ENCODE results near the gene PJA2.

PJA2 gene

DNA sequence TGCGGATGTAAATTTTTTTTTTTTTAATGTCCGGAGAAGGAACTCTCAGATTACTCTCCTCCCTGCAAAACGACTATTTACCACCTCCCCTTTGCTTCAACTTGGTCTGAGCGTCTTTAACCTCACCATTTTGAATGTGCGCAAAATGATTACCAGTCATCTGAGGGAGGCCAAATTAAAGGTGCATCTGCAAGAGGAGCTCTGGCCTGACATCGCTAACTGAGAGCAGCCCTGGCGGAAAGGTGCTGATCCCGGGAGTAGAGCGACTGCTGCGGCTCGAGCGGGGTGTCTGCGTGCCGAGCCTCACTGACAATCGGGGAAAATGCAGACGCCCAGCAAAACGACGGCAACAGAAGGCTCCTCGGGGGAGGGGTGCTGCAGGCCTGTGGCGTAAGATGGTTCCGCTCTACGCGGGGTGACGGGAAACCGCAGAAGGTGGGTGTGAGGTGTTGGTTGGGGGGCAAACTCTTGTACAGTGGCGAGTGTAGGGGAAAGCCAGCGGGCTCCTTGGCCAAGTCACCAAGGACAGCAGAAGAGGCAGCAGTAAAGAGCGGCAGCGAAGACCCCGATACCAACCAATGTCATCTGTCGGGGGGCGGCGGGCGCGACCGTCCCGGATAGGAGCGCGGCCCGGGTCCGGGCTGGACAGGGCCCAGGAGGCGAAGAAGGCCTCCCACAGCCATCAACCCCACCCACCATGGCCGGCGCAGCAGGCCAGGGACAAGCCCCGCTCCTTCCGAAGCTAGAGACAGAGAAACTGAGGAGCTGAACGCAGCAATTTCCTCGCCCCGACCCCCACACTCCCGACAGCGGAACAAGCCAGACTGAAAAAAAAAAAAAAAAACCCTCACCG lies 557 bp downstream of the PJA2 start:
- DNase-seq, result peak; percentile 77

DNA sequence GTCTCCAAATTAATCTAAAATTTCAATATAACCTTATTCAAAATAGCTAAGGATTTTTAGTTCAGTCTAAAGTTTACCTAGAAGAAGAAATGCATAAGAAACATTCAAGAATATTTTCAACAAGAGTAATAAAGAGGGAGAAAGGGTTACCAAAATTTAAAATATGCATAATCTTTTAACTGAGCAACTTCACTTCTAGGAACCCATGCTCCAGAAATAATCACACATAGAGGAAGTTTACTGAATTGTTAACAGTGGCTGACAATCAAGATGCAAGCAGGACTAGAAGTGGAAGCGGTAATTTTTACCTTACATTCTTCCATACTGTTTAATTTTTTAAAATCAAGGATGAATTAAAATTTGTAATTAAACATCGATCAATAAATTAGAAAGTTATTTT lies 1.9 kb downstream of the PJA2 start:
- no peak for DNase-seq

DNA sequence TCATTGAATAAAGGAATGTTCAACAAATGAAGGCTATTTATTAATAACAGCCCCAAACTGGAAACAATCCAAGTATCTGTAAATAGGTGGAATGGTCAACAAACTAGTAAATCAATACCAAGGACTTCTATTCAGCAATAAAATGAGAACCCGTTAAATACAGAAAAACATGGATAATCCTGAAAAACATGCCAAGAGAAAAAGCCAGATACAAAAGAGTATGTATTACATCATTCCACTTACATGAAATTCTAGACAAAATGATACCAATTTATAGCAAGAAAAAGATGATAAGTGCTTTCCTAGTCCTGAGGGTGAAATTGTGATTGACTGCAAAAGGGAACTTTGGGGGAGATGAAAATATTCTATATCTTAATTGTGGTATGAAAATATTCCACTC lies 3.1 kb downstream of the PJA2 start:
- DNase-seq, result no peak

DNA sequence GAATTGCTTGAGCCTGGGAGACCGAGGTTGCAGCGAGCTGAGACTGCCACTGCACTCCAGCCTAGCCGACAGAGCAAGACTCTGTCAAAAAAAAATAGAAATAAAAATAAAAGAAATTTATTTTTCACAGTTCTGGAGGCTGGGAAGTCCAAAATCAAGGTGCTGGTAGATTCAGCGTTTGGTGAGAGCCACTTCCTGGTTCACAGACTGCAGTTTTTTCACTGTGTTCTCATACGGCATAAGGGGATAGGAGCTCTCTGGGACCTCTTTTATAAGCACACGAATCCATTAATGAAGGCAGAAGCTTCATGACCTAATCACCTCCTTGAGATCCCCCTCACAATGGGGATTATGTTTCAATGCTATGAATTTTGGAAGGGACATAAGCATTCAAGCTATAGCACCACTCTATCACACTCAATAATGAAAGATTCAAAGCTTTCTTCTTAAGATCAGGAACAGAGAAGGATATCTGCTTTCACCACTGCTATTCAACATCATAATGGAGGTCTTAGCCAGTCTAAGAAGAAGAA lies 5.3 kb downstream of the PJA2 start:
- DNase-seq, result no peak

DNA sequence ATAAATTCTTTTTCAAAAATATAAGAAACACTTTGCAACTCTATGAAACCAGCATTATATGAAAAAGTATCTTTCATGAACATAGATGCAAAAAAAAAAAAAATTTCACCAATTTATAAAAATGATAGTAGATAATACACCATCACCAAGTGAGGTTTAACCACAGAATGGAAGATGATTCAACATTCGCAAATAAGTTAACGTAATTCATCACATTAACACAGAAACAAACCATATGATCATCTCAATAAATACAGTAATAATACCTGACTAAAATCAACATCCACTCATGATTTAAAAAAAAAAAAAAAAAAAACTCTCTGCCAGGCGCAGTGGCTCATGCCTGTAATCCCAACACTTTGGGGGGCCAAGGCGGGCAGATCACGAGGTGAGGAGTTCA lies 6.3 kb downstream of the PJA2 start:
- no peak for DNase-seq

DNA sequence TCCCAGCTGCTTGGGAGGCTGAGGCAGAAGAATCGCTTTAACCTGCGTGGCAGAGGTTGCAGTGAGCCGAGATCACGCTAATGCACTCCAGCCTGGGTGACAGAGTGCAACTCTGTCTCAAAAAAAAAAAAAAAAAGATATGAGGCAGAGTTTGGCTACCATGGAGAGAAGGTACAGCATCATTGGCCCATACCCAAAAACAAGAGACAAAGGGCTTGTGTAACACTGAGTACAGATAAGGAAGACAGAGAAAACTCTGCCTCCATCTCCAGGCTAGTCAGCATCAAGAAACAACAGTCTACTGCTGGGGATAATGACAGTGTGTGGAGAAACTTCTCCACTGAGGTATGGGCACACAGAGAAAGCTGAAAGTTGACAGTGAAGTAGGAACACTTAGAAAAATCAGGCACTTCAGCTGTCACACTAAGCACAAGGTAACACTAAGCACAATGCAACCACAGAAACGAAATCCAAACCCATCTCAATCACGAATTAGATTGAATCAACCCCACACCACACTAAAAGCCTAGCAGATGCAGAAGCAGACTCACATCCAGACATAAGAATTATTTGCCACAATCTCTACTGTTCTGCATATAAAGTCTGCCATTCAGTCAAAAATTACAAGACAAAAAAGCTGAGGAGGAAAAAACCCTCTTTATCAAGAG lies 10.5 kb downstream of the PJA2 start:
- no peak for DNase-seq

DNA sequence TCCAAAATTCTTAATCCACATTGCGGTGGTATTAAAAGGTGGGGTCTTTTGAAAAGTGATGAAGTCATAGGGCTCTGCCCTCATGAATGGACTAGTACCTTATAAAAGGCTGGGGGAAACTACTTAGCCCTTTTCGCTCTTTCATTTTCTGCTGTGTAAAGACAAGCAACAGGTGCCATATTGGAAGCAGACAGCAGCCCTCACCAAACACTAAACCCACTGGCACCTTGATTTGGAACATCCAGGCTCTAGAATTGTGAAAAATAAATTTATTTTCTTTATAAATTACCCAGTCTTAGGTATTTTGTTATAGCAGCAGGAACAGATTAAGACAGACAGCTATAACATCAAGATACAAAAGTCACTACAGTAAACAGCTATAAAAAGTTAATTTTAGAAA lies 12.8 kb downstream of the PJA2 start:
- DNase-seq, result no peak

DNA sequence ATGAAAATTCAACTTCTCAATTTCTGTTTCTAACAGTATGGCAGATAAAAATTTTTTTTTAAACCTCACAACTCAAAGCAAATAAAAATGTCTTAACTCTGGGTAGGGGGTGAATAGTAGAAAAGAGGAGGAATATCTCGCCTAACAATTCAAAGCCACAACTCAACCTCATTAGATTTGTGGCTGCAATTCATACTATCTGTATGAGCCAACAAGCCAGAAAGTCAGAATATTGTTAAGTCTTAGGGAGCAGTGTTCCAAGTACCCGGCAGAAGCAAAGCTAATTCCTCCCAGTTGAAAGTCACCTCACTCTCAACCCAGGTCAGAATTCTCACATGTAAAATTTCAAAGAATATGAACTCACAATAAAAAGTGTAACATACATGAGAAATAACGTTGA lies 15.0 kb downstream of the PJA2 start:
- DNase-seq, result no peak

DNA sequence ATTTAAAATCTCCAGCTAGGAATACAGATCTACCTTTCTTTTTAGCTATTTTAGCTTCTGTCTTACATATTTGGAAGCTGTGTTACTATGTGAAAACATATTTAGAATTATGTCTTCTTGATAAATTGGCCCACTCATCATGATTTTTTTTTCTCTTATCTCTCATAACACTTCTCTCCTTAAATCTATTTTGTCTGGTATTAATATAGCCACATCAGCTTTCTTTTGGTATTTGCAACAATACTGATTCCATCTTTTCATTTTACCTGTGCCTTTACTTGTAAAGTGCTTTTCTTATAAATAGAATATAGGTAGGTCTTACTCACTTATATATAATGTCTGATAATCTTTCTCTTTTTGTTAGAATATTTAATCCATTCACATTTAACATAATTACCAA lies 19.6 kb downstream of the PJA2 start:
- DNase-seq, result no peak

DNA sequence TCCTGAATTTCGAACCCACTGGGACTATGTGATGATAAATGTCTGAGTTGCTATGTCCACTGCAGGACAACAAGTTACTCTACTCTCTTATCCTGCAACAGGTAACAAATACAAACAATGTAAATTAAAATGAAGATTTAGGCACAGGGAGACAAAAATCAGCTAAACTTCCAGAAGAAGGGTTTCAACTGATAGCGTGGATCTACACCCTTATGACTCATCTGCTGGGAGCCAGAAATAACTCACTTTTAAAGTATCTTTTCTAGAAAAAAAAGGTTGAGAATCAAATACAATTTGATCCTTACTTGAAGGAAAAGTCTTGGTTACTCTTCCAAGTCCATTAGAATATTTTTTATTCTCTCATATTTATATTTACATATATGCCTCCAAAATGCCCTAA lies 21.4 kb downstream of the PJA2 start:
- no peak for DNase-seq

DNA sequence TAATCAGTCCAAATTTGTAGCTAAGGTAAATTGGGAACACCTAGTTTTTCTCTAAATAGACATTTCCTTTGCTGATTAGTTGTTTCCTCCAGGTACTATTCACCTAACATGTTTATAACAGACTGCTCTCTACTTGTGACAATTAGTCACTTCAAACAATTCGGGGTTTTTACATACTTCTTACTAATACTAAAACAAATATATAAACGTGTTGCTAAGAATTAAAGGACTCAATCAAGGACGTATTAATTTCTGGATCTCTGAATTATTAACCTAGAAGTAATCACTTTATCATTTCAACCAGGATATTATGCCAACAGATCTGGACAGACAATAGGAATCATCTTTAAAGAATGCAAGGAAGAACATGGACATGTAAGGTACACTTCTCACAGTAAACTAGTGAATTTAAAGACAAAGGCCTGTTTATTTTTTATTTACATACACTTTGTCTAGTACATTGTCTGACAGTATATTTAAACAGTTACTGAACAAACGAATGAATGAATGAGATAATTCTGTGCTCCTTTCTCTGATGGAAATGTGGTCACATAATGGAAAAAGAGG lies 22.3 kb downstream of the PJA2 start:
- no peak for DNase-seq

DNA sequence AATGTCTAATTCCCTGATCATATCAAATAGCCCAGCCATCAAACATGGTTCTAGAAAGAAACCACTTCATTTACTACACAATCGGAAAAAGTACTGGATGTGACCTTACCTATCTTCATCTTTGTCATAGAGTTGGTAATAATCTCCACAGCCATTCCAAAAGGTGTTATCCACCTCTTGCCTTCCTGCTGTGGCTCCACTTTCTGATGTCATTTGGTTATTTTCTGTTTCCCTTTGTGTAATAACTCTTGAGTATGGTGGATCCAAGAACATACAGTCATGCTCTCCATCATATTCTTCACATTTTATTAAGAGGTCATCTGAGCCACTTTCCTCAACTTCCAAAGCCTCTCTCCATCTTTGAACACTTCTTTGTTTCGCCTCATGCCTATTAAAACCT lies 31.7 kb downstream of the PJA2 start:
- DNase-seq, result no peak

DNA sequence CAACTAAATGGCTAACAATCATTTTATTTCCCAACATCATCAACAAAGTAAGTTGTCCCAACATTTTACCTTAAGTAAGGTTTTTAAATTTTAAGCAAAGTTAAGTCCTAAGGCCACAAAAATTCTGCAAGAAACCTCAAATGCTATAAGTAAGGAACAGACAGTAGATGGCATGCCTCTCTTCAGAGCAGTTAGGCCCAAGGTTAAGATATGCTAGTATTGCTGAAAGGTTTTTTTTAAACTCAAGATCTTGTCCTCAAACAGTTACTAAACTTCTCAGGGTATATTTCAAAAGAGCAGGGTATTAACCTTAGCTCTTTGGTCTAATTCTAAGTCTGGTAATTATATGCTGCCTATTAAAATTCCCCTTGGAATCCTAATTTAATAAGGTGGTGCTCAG lies 35.1 kb downstream of the PJA2 start:
- DNase-seq, result no peak

DNA sequence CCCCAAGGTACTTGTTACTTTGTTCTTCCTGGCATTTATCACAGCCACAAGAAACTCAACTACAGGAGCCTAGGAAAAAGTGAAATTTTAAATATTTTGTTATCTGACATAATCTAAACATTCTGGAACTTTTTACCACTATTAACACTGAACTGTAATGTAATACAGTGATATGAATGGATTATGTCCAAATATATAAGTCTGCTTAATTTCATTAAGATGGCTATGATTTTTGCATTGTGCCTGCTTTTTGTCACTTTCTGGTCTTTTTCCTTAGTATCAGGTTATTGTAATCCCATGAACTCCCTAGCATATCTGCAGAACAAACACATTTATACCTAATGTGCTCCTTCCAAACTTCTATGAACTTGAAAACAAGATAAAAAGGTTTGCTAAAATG lies 35.8 kb downstream of the PJA2 start:
- no peak for DNase-seq

DNA sequence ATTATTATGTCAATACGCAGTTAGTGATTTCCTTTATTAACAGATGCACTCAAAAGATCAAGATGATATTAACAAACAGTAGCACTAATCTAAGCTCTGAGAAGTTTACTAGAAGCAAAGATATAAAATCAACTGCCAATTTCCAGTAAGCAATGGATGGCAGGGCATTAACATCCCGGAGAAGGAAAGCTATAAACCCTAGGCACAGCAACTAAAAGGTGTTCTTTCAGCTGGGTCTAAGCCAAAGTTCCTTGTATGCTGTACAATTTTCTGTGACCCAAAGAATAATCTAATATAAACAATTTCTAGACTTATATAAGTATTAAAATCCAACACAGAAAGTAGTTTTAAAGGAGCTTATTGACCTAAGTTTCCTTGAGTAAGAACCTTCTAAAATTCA lies 39.4 kb downstream of the PJA2 start:
- no peak for DNase-seq

DNA sequence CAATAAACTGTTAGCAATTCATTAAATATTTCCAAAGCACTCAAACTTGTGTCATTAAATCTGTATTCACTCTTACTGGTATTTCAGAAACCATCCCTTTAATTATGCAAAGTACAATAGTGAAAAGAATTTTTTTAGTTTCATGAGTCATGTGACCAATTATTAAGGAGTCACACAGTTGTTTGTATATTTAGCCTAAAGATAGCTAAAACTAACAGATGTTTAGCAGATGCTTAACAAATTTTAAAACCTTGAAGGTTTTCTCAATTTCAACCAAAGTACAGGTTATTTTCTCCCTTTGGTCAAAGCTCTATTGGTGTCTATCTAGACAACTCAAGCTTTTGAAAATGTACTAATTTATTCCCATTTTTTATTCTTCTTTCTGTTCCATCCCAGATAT lies 44.1 kb downstream of the PJA2 start:
- no peak for DNase-seq

DNA sequence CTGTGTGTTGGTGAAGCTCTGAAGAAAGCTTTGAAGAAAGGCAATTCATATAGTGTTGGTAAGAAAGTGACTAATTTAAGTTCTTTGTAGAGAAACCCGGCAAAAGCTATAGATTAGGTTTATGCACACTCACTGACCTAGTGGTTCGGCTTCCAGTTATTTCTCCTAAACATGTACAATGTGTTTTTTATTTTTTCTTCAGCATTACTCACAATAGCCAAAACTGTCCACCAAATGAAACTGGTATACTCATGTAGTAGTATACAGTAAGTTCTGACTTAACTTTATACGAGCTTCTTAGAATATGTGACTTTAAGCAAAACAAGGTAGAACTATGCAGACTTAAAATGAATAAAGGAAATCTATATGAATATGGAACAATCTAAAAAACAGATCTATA lies 44.8 kb downstream of the PJA2 start:
- no peak for DNase-seq

DNA sequence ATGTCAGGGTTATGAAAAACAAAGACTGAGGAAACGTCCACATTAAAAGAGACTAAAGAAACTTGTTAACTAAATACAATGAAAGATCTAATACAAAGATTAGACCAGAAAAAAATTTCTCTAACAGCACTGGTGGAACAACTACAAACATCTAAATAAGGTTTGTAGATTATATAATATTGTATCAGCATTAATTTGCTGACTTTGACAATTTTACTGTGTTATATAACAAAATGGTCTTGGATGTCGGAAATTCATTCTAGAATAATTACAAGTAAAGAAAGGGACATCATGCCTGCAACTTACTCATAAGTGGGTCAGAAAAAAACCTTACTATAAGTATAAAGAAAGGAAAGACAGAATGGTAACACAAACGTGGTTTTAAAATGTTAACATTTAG lies 50.1 kb downstream of the PJA2 start:
- DNase-seq, result no peak

DNA sequence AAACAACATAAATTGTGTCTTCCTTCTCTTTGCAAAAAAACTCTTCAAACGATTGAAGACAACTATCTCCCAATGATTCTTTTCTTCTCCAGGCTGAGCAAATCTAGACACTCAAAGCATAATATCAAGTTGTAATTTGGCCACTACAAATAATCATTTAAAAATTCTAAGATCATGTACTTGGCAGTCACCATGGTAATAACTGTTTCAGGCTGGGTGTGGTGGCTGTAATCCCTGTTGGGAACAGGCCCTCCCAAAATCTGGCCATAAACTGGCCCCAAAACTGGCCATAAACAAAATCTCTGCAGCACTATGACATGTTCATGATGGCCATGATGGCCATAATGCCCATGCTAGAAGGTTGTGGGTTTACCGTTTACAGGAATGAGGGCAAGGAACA lies 52.0 kb downstream of the PJA2 start:
- no peak for DNase-seq

DNA sequence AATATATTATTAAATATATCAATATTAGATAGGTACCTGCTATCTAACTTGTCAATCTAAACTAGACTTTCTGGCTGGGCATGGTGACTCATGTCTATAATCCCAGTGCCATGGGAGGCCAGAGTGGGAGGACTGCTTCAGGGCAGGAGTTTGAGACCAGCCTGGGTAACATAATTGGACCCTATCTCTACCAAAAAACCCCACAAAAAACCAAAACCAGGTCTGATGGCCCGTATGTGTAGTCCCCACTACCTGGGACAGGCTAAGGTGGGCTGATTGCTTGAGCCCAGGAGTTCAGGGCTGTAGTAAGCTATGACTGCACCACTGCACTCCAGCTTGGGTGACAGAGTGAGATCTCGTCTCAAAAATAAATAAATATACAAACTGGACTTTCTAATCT lies 55.0 kb downstream of the PJA2 start:
- no peak for DNase-seq

DNA sequence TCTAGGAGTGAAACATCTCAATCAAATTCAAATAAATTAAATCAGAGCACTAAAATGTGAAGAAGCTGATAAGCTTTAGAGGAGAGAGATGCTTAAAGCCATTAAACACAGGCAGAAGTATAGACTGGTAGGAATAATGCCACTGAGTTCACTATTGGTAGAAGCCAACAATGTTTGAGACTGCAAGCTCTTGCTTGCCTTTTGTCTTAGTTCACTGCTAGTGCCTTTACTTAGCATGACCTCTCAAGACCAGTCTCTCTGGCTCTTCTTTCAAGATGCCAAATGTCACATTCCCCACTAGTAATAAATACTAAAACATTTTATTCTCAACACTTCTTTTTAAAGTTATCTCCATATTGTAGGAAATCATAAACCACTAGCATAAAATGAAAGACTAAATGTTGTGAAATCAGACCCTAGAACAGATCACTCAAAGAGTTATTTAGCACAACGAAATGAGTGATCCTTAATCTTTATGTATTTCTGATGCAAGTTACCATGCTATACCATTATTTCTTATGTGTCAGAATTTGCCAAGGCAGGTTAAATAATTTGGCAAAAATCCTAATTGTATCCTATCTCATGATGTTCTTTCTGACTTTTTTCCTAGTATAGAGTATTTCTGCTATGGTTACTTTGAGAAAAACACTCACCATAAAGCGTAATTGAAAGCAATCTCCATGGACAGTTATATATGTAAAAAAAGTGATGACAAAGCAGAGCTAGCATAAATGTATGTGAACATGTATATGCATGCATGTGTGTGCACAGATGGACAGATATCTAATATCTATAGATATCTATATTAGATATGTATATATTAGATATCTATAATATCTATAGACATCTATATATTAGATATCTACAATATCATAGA lies 57.5 kb downstream of the PJA2 start:
- DNase-seq, result no peak

DNA sequence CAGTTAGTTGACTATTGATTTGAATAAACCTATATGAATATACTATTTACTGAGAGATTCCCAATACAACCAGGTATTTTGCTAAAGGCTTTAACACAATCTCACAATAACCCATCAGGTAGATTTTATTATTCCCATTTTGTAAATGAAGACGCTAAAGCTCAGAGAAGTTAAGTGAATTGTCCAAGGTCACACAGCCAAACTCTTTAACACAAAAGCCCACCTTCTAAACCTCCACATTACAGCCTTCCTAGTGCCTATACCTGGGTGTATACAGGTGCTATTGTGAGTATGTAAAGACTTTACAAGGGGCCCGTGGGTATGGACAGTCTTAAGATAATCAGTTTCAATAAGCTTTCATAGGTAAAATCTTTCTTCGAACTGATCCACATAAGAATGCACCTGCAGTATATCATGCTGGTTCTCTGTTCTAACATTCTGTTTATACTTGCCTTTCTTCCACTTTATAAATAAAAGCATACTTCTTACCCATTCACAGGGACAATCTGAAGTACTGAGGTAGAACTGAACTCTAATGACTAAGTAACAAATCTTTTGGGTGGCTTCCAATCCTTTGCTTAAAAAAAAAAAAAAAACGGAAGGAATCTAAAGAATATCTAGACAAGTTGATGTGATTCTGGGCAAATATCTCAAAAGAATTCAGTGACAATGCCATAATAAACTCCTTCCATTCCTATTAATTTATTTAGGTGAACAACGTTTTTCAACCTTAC lies 59.1 kb downstream of the PJA2 start:
- no peak for DNase-seq

Data from activated CD4-positive, CD25-positive, alpha-beta regulatory T cell treated with anti-CD3 and anti-CD28 coated beads, Interleukin-2, amount 50 U/mL, for 72 hours (primary cell).